ENCODE results near the gene SAP30BP.
"Not testable (repeated sequence)": the region's sequence is repeated elsewhere in the genome, so short reads cannot be mapped to it uniquely, and the experiment has no call there.

The SAP30BP gene

DNA sequence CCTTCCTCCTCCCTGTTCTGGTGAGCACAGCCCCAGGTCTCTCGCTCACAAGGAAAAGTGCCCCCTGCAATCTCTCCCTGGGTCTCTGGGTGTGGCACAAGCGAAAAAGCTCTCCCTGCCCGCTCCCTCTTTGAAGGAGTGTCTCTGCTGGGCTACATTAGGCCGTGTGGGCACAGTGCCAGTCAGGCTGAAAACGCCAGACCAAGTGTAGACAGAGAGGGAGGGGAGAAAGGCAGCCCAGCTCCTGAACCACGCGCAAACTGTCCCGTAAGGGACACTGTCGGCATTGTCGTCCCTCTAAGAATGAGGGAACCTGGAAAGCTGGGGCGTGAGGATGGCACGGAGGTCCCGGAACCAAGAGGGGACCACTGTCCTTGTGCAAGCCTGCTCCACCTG, 30.0 kb upstream of the SAP30BP start:
- Histone ChIP-seq H3K23ac (ENCODE audit: low read length in 2 of 2) (no peak overlapping the region), H3K4me3 (ENCODE audit: insufficient read depth in 1 of 2, low read depth in 1 of 2, low read length in 2 of 2) (no peak overlapping the region), H3K14ac (ENCODE audit: low read length in 2 of 2) (no peak overlapping the region), H3K79me1 (replicated peaks; ENCODE audit: low read length, poor library complexity, severe bottlenecking) (peaks cover 2% of the 10 kb centered on the region), H2BK120ac (ENCODE audit: low read depth, low read length) (no peak overlapping the region), H3K9ac (ENCODE audit: low read length) (no peak overlapping the region), H3K18ac (ENCODE audit: low read depth in 1 of 2, low read length in 2 of 2) (no peak overlapping the region), H2BK15ac (ENCODE audit: low read depth, poor library complexity, severe bottlenecking) (no peak overlapping the region), H2BK5ac (ENCODE audit: low read depth, low read length, poor library complexity, severe bottlenecking) (no peak overlapping the region), H2AK5ac (ENCODE audit: low read length, severe bottlenecking) (peak overlapping the region; percentile 29), H3K4ac (ENCODE audit: low read depth in 1 of 2, low read length in 2 of 2) (no peak overlapping the region), H4K8ac (ENCODE audit: low read length) (no peak overlapping the region), H3K4me1 (ENCODE audit: control insufficient read depth, insufficient read depth, low read depth, low read length) (peaks cover 46% of the 10 kb centered on the region), H2AFZ (ENCODE audit: low read depth, low read length) (no peak overlapping the region), H4K91ac (ENCODE audit: low read length) (no peak overlapping the region), H3K4me2 (ENCODE audit: low read length, poor library complexity, severe bottlenecking) (no peak overlapping the region), H3K27me3 (ENCODE audit: control insufficient read depth in 1 of 2, insufficient read depth in 1 of 2, low read length in 2 of 2) (no peaks in the 10 kb centered on the region), H3K9me3 (ENCODE audit: control insufficient read depth, low read length) (no peaks in the 10 kb centered on the region), H2BK12ac (ENCODE audit: low read length in 2 of 2) (no peak overlapping the region), H3K36me3 (ENCODE audit: control insufficient read depth in 1 of 2, insufficient read depth in 2 of 2, low read depth in 1 of 2, low read length in 2 of 2) (peaks cover 0 to 45% of the 10 kb centered on the region in 2 experiments), H3K27ac (ENCODE audit: low read length, poor library complexity, severe bottlenecking) (no peak overlapping the region)
- WGBS = 90% methylated on average over 13 of the region's 13 CpGs
- no peak for DNase-seq

DNA sequence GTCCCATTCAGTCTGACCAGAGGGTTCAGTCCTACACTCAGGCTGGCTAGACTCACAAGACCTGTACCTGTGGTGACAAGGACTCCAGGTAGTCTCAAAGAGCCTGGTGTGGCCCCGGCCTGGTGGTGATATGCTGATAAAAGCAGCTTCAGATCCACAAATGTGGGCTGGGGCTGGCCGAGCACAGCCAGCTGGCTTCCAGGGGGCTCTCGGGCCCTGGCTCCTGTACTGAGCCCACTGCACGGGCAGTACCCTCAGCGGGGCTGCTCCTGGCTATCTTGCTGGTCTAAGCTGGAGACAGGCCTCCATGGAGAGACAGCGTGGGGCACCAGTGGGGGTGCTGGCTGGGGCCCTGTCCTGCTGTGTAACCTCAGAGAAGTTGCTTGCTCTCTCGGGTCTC, 29.6 kb upstream of the SAP30BP start:
- no peak overlapping the region for H2BK120ac ChIP-seq (ENCODE audit: low read depth, low read length)
- no peaks in the 10 kb centered on the region for H3K27me3 ChIP-seq (ENCODE audit: control insufficient read depth in 1 of 2, insufficient read depth in 1 of 2, low read length in 2 of 2)
- H2AK5ac ChIP-seq (ENCODE audit: low read length, severe bottlenecking) = no peak overlapping the region
- H3K9me3 ChIP-seq (ENCODE audit: control insufficient read depth, low read length) = no peaks in the 10 kb centered on the region
- DNase-seq = no peak
- no peak overlapping the region for H3K23ac ChIP-seq (ENCODE audit: low read length in 2 of 2)
- H3K79me1 ChIP-seq (replicated peaks; ENCODE audit: low read length, poor library complexity, severe bottlenecking) = peaks cover 2% of the 10 kb centered on the region
- peaks cover 44% of the 10 kb centered on the region for H3K4me1 ChIP-seq (ENCODE audit: control insufficient read depth, insufficient read depth, low read depth, low read length)
- no peak overlapping the region for H3K4me2 ChIP-seq (ENCODE audit: low read length, poor library complexity, severe bottlenecking)
- WGBS = 95% methylated on average over 6 of the region's 7 CpGs
- no peak overlapping the region for H3K4ac ChIP-seq (ENCODE audit: low read depth in 1 of 2, low read length in 2 of 2)
- no peak overlapping the region for H2BK12ac ChIP-seq (ENCODE audit: low read length in 2 of 2)
- no peak overlapping the region for H4K91ac ChIP-seq (ENCODE audit: low read length)
- no peak overlapping the region for H2BK15ac ChIP-seq (ENCODE audit: low read depth, poor library complexity, severe bottlenecking)
- H3K4me3 ChIP-seq (ENCODE audit: insufficient read depth in 1 of 2, low read depth in 1 of 2, low read length in 2 of 2) = no peak overlapping the region
- no peak overlapping the region for H3K9ac ChIP-seq (ENCODE audit: low read length)
- H3K27ac ChIP-seq (ENCODE audit: low read length, poor library complexity, severe bottlenecking) = no peak overlapping the region
- H4K8ac ChIP-seq (ENCODE audit: low read length) = no peak overlapping the region
- peaks cover 0 to 45% of the 10 kb centered on the region in 2 experiments for H3K36me3 ChIP-seq (ENCODE audit: control insufficient read depth in 1 of 2, insufficient read depth in 2 of 2, low read depth in 1 of 2, low read length in 2 of 2)
- no peak overlapping the region for H3K14ac ChIP-seq (ENCODE audit: low read length in 2 of 2)
- no peak overlapping the region for H3K18ac ChIP-seq (ENCODE audit: low read depth in 1 of 2, low read length in 2 of 2)
- no peak overlapping the region for H2BK5ac ChIP-seq (ENCODE audit: low read depth, low read length, poor library complexity, severe bottlenecking)
- no peak overlapping the region for H2AFZ ChIP-seq (ENCODE audit: low read depth, low read length)

DNA sequence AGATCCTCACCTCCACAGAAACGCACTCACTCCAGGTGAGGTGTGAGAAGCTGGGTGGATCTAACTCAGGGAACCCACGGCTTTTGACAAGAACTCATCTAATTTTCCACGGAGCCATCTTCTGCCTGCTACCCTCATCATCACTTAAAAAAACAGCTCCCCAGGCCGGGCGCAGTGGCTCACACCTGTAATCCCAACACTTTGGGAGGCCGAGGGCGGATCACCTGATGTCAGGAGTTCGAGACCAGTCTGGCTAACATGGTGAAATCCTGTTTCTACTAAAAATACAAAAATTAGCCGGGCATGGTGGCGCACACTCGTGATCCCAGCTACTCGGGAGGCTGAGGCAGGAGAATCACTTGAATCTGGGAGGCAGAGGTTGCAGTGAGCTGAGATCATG, 29.1 kb upstream of the SAP30BP start:
- H2BK12ac ChIP-seq (ENCODE audit: low read length in 2 of 2); H3K27me3 ChIP-seq (ENCODE audit: control insufficient read depth in 1 of 2, insufficient read depth in 1 of 2, low read length in 2 of 2); H2AFZ ChIP-seq (ENCODE audit: low read depth, low read length); H3K18ac ChIP-seq (ENCODE audit: low read depth in 1 of 2, low read length in 2 of 2); H3K23ac ChIP-seq (ENCODE audit: low read length in 2 of 2); H3K27ac ChIP-seq (ENCODE audit: low read length, poor library complexity, severe bottlenecking); H3K14ac ChIP-seq (ENCODE audit: low read length in 2 of 2); DNase-seq; H3K79me1 ChIP-seq (replicated peaks; ENCODE audit: low read length, poor library complexity, severe bottlenecking); H2BK5ac ChIP-seq (ENCODE audit: low read depth, low read length, poor library complexity, severe bottlenecking); H2BK120ac ChIP-seq (ENCODE audit: low read depth, low read length); H2AK5ac ChIP-seq (ENCODE audit: low read length, severe bottlenecking); H3K4me2 ChIP-seq (ENCODE audit: low read length, poor library complexity, severe bottlenecking); H3K9ac ChIP-seq (ENCODE audit: low read length); H3K4ac ChIP-seq (ENCODE audit: low read depth in 1 of 2, low read length in 2 of 2); H4K8ac ChIP-seq (ENCODE audit: low read length); H4K91ac ChIP-seq (ENCODE audit: low read length); H2BK15ac ChIP-seq (ENCODE audit: low read depth, poor library complexity, severe bottlenecking); H3K4me3 ChIP-seq (ENCODE audit: insufficient read depth in 1 of 2, low read depth in 1 of 2, low read length in 2 of 2); H3K9me3 ChIP-seq (ENCODE audit: control insufficient read depth, low read length): not testable (repeated sequence)
- H3K36me3 ChIP-seq (ENCODE audit: control insufficient read depth in 1 of 2, insufficient read depth in 2 of 2, low read depth in 1 of 2, low read length in 2 of 2) = peaks cover 0 to 49% of the 10 kb centered on the region in 2 experiments
- WGBS = 92% methylated on average over 12 of the region's 12 CpGs
- peaks cover 41% of the 10 kb centered on the region for H3K4me1 ChIP-seq (ENCODE audit: control insufficient read depth, insufficient read depth, low read depth, low read length)

DNA sequence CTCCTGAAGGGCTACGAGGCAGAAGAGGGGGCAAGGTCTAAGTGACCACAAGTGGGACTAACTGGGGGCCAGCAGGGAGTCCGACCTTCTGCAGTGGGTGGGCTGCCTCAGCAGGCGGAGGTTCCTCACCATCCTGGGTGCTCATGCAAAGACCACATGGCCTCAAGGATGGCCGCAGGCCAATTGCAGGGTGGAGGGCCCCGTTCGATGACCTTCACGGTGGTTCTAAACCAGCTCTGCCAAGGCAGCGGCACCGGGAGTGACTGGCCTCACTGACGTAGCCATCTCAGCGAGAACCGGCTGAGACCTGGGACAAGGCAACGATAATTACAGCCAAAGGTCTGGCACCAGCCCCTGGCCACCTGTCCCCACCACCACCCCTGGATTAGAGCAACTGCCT, 28.2 kb upstream of the SAP30BP start:
- no peak overlapping the region for H4K8ac ChIP-seq (ENCODE audit: low read length)
- H3K27me3 ChIP-seq (ENCODE audit: control insufficient read depth in 1 of 2, insufficient read depth in 1 of 2, low read length in 2 of 2) = no peaks in the 10 kb centered on the region
- no peak overlapping the region for H3K23ac ChIP-seq (ENCODE audit: low read length in 2 of 2)
- no peak for DNase-seq
- H2BK120ac ChIP-seq (ENCODE audit: low read depth, low read length) = no peak overlapping the region
- no peaks in the 10 kb centered on the region for H3K9me3 ChIP-seq (ENCODE audit: control insufficient read depth, low read length)
- WGBS = 95% methylated on average over 13 of the region's 13 CpGs
- no peak overlapping the region for H4K91ac ChIP-seq (ENCODE audit: low read length)
- peaks cover 35% of the 10 kb centered on the region for H3K4me1 ChIP-seq (ENCODE audit: control insufficient read depth, insufficient read depth, low read depth, low read length)
- no peak overlapping the region for H3K9ac ChIP-seq (ENCODE audit: low read length)
- peaks cover 11% of the 10 kb centered on the region for H3K79me1 ChIP-seq (replicated peaks; ENCODE audit: low read length, poor library complexity, severe bottlenecking)
- H2AK5ac ChIP-seq (ENCODE audit: low read length, severe bottlenecking) = no peak overlapping the region
- no peak overlapping the region for H3K4ac ChIP-seq (ENCODE audit: low read depth in 1 of 2, low read length in 2 of 2)
- no peak overlapping the region for H2BK12ac ChIP-seq (ENCODE audit: low read length in 2 of 2)
- no peak overlapping the region for H3K4me3 ChIP-seq (ENCODE audit: insufficient read depth in 1 of 2, low read depth in 1 of 2, low read length in 2 of 2)
- H3K4me2 ChIP-seq (ENCODE audit: low read length, poor library complexity, severe bottlenecking) = no peak overlapping the region
- no peak overlapping the region for H3K18ac ChIP-seq (ENCODE audit: low read depth in 1 of 2, low read length in 2 of 2)
- no peak overlapping the region for H3K27ac ChIP-seq (ENCODE audit: low read length, poor library complexity, severe bottlenecking)
- H2BK15ac ChIP-seq (ENCODE audit: low read depth, poor library complexity, severe bottlenecking) = no peak overlapping the region
- peaks cover 0 to 58% of the 10 kb centered on the region in 2 experiments for H3K36me3 ChIP-seq (ENCODE audit: control insufficient read depth in 1 of 2, insufficient read depth in 2 of 2, low read depth in 1 of 2, low read length in 2 of 2)
- no peak overlapping the region for H2AFZ ChIP-seq (ENCODE audit: low read depth, low read length)
- H3K14ac ChIP-seq (ENCODE audit: low read length in 2 of 2) = no peak overlapping the region
- no peak overlapping the region for H2BK5ac ChIP-seq (ENCODE audit: low read depth, low read length, poor library complexity, severe bottlenecking)

Measured in mesenchymal stem cell (in vitro differentiated cells and primary cell).